Measurements from ENCODE around the gene RAB39B.

DNA sequence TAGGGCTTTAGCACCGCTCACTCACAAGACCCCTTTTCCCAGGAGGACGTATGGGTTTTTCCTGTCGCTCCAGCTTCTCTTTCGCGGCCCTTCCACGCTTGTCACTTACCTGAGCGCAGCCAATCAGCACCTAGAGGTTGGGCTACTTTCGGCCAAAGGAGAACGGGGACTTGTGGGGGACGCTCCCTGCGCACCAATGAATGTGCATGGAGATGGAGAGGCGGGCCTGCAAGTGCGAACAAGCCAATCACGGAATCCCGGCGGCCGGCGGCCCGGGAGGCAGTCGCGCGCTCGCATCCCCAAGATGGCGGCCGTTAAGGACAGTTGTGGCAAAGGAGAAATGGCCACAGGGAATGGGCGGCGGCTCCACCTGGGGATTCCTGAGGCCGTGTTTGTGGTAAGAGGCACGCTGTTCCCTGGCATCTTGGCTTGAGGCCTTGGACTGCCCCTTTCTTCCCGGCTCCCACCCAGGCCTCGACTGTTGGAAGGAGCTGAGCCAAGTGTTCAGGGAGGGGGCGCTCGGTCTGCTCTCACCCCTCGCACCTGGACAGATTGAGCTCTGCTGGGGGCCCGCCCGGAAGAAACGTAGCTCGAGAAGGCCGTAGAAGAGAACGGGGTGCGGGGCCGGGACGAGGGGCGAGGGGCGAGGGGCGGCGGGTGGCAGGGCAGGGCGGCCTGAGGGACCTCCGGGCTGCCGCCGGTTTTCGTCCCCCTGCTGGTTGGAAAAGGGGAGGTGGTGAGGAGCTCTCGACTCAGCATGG, 47.9 kb downstream of the RAB39B start, which contains the start of gene VBP1:
- no peak for TF ChIP-seq EGR1 (IDR thresholded peaks at IDR 0.05; ENCODE audit: borderline replicate concordance in 1 of 2, low read depth in 2 of 2, low read length in 2 of 2)
- no peak for TF ChIP-seq POLR2AphosphoS2 (IDR thresholded peaks at IDR 0.05; ENCODE audit: low read depth, low read length)
- TF ChIP-seq, protein P1, sequence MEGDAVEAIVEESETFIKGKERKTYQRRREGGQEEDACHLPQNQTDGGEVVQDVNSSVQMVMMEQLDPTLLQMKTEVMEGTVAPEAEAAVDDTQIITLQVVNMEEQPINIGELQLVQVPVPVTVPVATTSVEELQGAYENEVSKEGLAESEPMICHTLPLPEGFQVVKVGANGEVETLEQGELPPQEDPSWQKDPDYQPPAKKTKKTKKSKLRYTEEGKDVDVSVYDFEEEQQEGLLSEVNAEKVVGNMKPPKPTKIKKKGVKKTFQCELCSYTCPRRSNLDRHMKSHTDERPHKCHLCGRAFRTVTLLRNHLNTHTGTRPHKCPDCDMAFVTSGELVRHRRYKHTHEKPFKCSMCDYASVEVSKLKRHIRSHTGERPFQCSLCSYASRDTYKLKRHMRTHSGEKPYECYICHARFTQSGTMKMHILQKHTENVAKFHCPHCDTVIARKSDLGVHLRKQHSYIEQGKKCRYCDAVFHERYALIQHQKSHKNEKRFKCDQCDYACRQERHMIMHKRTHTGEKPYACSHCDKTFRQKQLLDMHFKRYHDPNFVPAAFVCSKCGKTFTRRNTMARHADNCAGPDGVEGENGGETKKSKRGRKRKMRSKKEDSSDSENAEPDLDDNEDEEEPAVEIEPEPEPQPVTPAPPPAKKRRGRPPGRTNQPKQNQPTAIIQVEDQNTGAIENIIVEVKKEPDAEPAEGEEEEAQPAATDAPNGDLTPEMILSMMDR (IDR thresholded peaks at IDR 0.05 in 2 of 3, conservative IDR thresholded peaks at IDR 0.05 in 1 of 3; ENCODE audit: control insufficient read depth in 2 of 3, extremely low read depth in 1 of 3, insufficient read depth in 1 of 3, low read depth in 3 of 3, low read length in 3 of 3): peak in 2 of 3 experiments; percentile 25 to 31; a peak in 3 of 6 replicates
- no peak for TF ChIP-seq MYB (IDR thresholded peaks at IDR 0.05; ENCODE audit: borderline replicate concordance, low read depth, low read length)
- TF ChIP-seq ESRRA (IDR thresholded peaks at IDR 0.05; ENCODE audit: low read length): no peak
- TF ChIP-seq, protein P2, sequence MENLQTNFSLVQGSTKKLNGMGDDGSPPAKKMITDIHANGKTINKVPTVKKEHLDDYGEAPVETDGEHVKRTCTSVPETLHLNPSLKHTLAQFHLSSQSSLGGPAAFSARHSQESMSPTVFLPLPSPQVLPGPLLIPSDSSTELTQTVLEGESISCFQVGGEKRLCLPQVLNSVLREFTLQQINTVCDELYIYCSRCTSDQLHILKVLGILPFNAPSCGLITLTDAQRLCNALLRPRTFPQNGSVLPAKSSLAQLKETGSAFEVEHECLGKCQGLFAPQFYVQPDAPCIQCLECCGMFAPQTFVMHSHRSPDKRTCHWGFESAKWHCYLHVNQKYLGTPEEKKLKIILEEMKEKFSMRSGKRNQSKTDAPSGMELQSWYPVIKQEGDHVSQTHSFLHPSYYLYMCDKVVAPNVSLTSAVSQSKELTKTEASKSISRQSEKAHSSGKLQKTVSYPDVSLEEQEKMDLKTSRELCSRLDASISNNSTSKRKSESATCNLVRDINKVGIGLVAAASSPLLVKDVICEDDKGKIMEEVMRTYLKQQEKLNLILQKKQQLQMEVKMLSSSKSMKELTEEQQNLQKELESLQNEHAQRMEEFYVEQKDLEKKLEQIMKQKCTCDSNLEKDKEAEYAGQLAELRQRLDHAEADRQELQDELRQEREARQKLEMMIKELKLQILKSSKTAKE (IDR thresholded peaks at IDR 0.05; ENCODE audit: low read depth, poor library complexity, severe bottlenecking): no peak
- TF ChIP-seq ZNF274 (IDR thresholded peaks at IDR 0.05; ENCODE audit: insufficient read depth, insufficient read length): no peak
- TF ChIP-seq, protein P3, sequence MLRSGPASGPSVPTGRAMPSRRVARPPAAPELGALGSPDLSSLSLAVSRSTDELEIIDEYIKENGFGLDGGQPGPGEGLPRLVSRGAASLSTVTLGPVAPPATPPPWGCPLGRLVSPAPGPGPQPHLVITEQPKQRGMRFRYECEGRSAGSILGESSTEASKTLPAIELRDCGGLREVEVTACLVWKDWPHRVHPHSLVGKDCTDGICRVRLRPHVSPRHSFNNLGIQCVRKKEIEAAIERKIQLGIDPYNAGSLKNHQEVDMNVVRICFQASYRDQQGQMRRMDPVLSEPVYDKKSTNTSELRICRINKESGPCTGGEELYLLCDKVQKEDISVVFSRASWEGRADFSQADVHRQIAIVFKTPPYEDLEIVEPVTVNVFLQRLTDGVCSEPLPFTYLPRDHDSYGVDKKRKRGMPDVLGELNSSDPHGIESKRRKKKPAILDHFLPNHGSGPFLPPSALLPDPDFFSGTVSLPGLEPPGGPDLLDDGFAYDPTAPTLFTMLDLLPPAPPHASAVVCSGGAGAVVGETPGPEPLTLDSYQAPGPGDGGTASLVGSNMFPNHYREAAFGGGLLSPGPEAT (IDR thresholded peaks at IDR 0.05; ENCODE audit: low read depth): peak; percentile 32; the same call in 1 of the 2 replicates

Measured in GM12878 (cell line).